Prostate gland (tissue), 2 donors: Measurements from ENCODE around the gene RPS17. TPM values are rescaled to one million over a fixed set of nuclear protein-coding genes. Genes with fewer than 3 reads are reported as not detected.

Experiments
- DNase-seq: peaks from one replicate; pipeline ENCODE4 v3.0.0-alpha.2; 2019; ENCODE audit warnings: low spot score
- H3K27ac ChIP-seq, 2 donors: fragments of 200-600 bp; sonication (generic); 2 replicates each; pipeline ENCODE4 v1.5.1; 2017 to 2019
- H3K27me3 ChIP-seq: fragments of 200-600 bp; sonication (generic); replicated peaks from 2 replicates; pipeline ENCODE4 v1.5.1; 2019; ENCODE audit not compliant: insufficient read depth
- H3K36me3 ChIP-seq, 2 donors: fragments of 200-600 bp; sonication (generic); 1 replicate in 1 of 2; 2 replicates in 1 of 2; pipeline versions ENCODE4 v1.5.1 to v1.8.1; 2017 to 2019
- H3K4me1 ChIP-seq: fragments of 200-600 bp; sonication (generic); replicated peaks from 2 replicates; pipeline ENCODE4 v1.5.1; 2019
- H3K4me3 ChIP-seq, 2 donors: fragments of 200-600 bp; sonication (generic); 2 replicates each; pipeline ENCODE4 v1.5.1; 2017 to 2019
- H3K9me3 ChIP-seq: fragments of 200-600 bp; sonication (generic); 2 replicates; pipeline ENCODE4 v1.5.1; 2017
- CTCF ChIP-seq, 4 experiments: fragments of 200-600 bp in 2 of 4; fragments of 450-650 bp in 2 of 4; sonication (generic) in 2 of 4; IDR thresholded peaks; 1 replicate in 3 of 4; 2 replicates in 1 of 4; pipeline ENCODE4 v1.5.1; 2016 to 2019; ENCODE audit warnings: antibody characterized with exemption in 4 of 4, mild to moderate bottlenecking in 2 of 4, moderate library complexity in 2 of 4
- POLR2A ChIP-seq: fragments of 450-650 bp; IDR thresholded peaks from one replicate; pipeline ENCODE4 v1.6.1; 2016; ENCODE audit warnings: antibody characterized with exemption, mild to moderate bottlenecking
- POLR2AphosphoS5 ChIP-seq: sonication (generic); formaldehyde crosslinking; IDR thresholded peaks from one replicate; pipeline ENCODE4 v1.6.1; 2017; ENCODE audit warnings: antibody characterized with exemption
- WGBS: methylation state at CpG from one replicate; pipeline ENCODE4 v1.1.5; 2018; 5-methylcytosine and 5-hydroxymethylcytosine counted together
- intact Hi-C: fragments of 100-400 bp; cut with DNase I; formaldehyde crosslinking; loops from one replicate; pipeline ENCODE4 v1.14.2; 2022
- total RNA-seq, 2 donors: library from RNA; depleted of rRNA; stranded (reverse); fragments of >200 nt; gene quantifications; one replicate each; pipeline ENCODE4 v1.1.0, GENCODE V29; 2016

Gene RPS17
- total RNA-seq, 2 donors from 2014 or later = 995 to 3,415 TPM

GRCh38 chr15:82575335-82575734, 35.1 kb upstream of the RPS17 start:
- 74% methylated on average over 3 of the region's 3 CpGs for WGBS
- Histone ChIP-seq H3K4me3 (no peak overlapping the region), H3K27me3 (no peaks in the 10 kb centered on the region), H3K4me1 (no peaks in the 10 kb centered on the region), H3K27ac (no peak overlapping the region), H3K9me3 (no peaks in the 10 kb centered on the region), H3K36me3 (no peaks in the 10 kb centered on the region)
- TF ChIP-seq POLR2AphosphoS5 (no peak), CTCF (IDR thresholded peaks at IDR 0.05) (no peak), POLR2A (no peak)
- intact Hi-C loops = no loop called here
- no peak for DNase-seq

DNA sequence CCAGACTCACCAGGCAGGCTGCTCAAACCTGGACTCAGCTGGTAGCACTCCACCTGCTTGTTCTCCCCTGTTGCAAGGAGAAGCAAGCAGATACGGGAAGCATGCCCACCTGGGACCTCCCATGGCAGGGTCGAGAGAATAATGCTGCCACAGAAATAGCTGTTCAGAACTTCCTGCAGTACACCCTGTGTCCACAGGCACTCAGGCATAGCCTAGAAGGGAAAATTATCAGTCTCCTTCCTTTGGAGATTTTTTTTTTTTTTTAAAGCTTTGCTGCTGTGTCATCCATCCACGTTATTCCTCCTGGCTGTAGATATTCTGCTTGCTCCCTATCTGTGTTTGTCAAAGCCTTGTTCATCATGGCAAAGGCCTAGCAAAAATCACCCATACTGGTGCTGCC, 32.7 kb upstream of the RPS17 start:
- Histone ChIP-seq H3K36me3 (no peaks in the 10 kb centered on the region), H3K4me3 (no peak overlapping the region), H3K4me1 (no peaks in the 10 kb centered on the region), H3K27ac (no peak overlapping the region), H3K27me3 (no peaks in the 10 kb centered on the region), H3K9me3 (no peaks in the 10 kb centered on the region)
- WGBS = 67% methylated on average over 3 of the region's 3 CpGs
- no peak for TF ChIP-seq POLR2AphosphoS5
- no peak for TF ChIP-seq CTCF (IDR thresholded peaks at IDR 0.05)
- TF ChIP-seq POLR2A = no peak
- no peak for DNase-seq
- intact Hi-C loops = no loop called here

GRCh38 chr15:82572311-82572710, 32.1 kb upstream of the RPS17 start:
- no peak for DNase-seq
- Histone ChIP-seq H3K4me1 (no peaks in the 10 kb centered on the region), H3K36me3 (no peaks in the 10 kb centered on the region), H3K9me3 (no peaks in the 10 kb centered on the region), H3K27ac (no peak overlapping the region), H3K4me3 (no peak overlapping the region), H3K27me3 (no peaks in the 10 kb centered on the region)
- WGBS = 60% methylated on average over 5 of the region's 5 CpGs
- no peak for TF ChIP-seq CTCF (IDR thresholded peaks at IDR 0.05)
- no peak for TF ChIP-seq POLR2AphosphoS5
- no peak for TF ChIP-seq POLR2A
- intact Hi-C loops = no loop called here

DNA sequence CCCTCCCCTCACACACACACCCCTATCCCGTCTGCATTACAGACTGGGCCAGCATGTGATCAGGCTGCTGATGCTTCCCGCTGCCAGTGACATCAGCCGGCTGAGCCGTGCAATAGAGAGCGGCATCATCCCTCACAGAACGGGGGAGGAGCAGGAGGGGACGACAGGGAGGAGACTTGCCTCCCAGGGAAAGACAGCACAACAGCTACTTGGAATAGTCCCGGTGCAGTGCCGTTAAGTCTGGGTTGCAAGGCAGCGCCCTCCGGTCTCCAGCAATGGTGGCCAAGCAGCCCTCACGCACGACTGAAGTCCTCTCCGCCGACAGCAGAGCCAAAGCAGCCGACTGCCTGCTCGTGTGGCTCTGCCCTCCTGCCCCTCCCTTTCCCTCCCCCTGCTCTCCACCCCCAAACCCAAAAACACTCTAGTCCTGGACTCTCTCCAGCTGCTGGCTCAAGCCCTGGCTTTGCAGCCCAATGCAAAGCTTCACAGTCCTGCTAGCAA, 31.5 kb upstream of the RPS17 start:
- intact Hi-C loops = no loop called here
- Histone ChIP-seq H3K36me3 (no peaks in the 10 kb centered on the region), H3K27ac (no peak overlapping the region), H3K4me1 (no peaks in the 10 kb centered on the region), H3K9me3 (no peaks in the 10 kb centered on the region), H3K4me3 (peak overlapping the region; percentile 0 to 9), H3K27me3 (no peaks in the 10 kb centered on the region)
- WGBS = under 1% methylated on average over 17 of the region's 17 CpGs
- DNase-seq = peak; percentile 18
- TF ChIP-seq POLR2A = no peak
- no peak for TF ChIP-seq CTCF (IDR thresholded peaks at IDR 0.05)
- TF ChIP-seq POLR2AphosphoS5 = peak; percentile 39

DNA sequence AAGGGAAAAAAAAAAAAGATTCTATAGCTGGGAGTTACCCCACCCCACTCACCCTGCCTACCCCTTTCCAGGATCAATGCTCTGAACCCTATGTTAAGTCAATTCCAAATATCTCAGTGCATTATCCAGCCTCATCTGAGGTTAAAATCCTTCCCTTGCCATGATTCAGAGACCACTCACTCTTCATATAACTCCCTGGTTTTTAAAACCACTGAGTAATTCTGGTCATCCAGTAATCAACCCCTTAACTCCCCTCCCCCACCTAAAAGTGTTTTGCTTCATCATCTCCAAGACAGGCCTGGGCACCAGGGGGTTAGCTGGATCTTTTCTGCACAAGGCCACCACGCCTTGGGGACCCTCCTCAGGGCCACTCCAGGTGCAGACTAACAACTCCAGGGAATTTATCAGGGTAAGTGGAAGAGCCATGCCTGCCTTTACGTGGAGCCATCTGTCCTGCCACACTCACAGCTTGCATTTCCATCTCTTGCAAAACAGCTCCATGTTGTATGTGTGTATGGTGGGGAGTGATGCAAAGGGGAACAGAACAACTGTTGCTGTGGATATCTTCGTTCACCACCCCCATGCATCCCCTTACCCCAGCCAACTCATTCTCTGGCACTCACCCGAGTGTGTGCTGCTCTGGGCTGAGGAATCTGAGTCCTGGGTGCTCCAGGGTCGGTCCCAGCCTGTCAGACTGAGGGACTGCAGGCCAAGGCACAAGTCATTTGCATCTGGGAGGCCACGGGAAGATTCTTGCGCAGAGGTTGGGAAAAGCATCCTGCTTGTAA, 30.7 kb upstream of the RPS17 start:
- Histone ChIP-seq H3K4me1 (no peaks in the 10 kb centered on the region), H3K27ac (no peak overlapping the region), H3K9me3 (no peaks in the 10 kb centered on the region), H3K27me3 (no peaks in the 10 kb centered on the region), H3K4me3 (no peak overlapping the region), H3K36me3 (no peaks in the 10 kb centered on the region)
- DNase-seq = no peak
- TF ChIP-seq CTCF (IDR thresholded peaks at IDR 0.05) (no peak), POLR2AphosphoS5 (no peak), POLR2A (no peak)
- intact Hi-C loops = no loop called here
- 53% methylated on average over 7 of the region's 7 CpGs for WGBS
